Activated CD8-positive, alpha-beta T cell treated with anti-CD3 and anti-CD28 coated beads for 36 hours (primary cell): ENCODE results near the gene PXN. TPM values are rescaled to one million over a fixed set of nuclear protein-coding genes. Genes with fewer than 3 reads are reported as not detected.
"Not testable (repeated sequence)": the region's sequence is repeated elsewhere in the genome, so short reads cannot be mapped to it uniquely, and the experiment has no call there.

Source experiments
- ATAC-seq: fragments of 200-7000 bp; cut with Tn5 transposase; one replicate; pipeline ENCODE4 v1.10.0; 2021; ENCODE audit warnings: mild to moderate bottlenecking, moderate library complexity
- CTCF ChIA-PET: fragments of 350-600 bp; sonication (Branson Sonifier 250); formaldehyde crosslinking; loops from one replicate; lab custom pipeline; 2021; ENCODE audit warnings: antibody characterized with exemption; lab: Charles Lee
- POLR2A ChIA-PET: fragments of 350-600 bp; sonication (Branson Sonifier 250); formaldehyde crosslinking; loops from one replicate; lab custom pipeline; 2021; ENCODE audit warnings: antibody characterized with exemption; lab: Charles Lee
- DNase-seq: peaks from one replicate; pipeline ENCODE4 v3.0.0-alpha.2; 2020
- H3K27ac Mint-ChIP-seq: one replicate; pipeline ENCODE4 v1.8.0; 2021; ENCODE audit warnings: mild to moderate bottlenecking, mixed read lengths
- H3K27me3 Mint-ChIP-seq: one replicate; pipeline ENCODE4 v1.8.0; 2021; ENCODE audit warnings: mixed read lengths
- H3K36me3 Mint-ChIP-seq: one replicate; pipeline ENCODE4 v1.8.0; 2021; ENCODE audit warnings: low read depth, mixed read lengths
- H3K4me1 Mint-ChIP-seq: one replicate; pipeline ENCODE4 v1.8.0; 2021; ENCODE audit warnings: low read depth, mixed read lengths
- H3K4me3 Mint-ChIP-seq: one replicate; pipeline ENCODE4 v1.8.0; 2021; ENCODE audit warnings: mild to moderate bottlenecking, moderate library complexity, mixed read lengths
- H3K9me3 Mint-ChIP-seq: one replicate; pipeline ENCODE4 v1.8.0; 2021; ENCODE audit warnings: mixed read lengths
- intact Hi-C: fragments of 100-400 bp; cut with micrococcal nuclease; formaldehyde crosslinking; loops from one replicate; pipeline ENCODE4 v1.10.0; 2022
- total RNA-seq, 2 experiments: library from RNA; stranded (reverse); gene quantifications; one replicate each; pipeline ENCODE4 v1.2.3, GENCODE V29; 2021
- TF ChIP-seq, protein P1 (sequence below): fragments of 200-600 bp; IDR thresholded peaks from one replicate; pipeline ENCODE4 v1.8.0; 2022; ENCODE audit warnings: antibody characterized with exemption, mild to moderate bottlenecking

PXN gene
- total RNA-seq, 2 experiments from 2014 or later = 40.2 to 45.3 TPM

DNA sequence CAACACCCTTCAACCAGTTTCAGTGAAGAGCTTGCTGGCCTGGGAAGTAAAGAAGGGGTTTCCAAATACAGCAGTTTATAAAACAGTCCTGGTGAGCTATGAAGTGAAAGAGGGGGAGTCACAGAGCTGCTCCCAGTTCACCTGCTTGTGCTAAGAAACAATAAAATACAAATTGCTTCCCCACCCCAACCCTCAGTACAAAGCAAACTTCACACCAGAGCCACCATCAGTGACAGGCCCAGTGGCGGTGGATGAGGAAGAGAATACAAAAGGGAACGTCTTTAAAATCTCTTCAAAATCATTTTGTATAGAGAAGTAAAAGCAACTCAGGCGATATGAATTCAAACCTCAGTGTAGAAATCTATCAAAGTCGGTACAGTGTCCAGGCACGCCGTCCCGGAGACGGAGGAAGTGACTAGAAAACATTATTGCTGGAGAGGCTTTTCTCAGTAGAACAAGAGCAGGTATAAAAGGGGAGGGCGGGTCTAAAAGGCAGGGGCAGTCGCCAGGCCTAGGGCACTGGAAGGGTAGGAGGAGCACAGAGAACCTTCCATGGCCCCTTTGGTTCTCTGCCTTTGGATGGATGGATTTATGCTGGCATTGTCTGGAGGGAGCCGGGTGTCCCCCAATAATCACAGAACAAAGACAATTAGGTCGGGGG lies 54.2 kb downstream of the PXN start:
- POLR2A ChIA-PET = interaction anchor here (0.9 to 4.9 kb wide), 5 partner anchors 11 to 80 kb away, joined by 3 to 44 read pairs (median 4); partner anchors contain the start of genes RNU4-2 and RPLP0
- no peaks in the 10 kb centered on the region for H3K9me3 Mint-ChIP-seq

DNA sequence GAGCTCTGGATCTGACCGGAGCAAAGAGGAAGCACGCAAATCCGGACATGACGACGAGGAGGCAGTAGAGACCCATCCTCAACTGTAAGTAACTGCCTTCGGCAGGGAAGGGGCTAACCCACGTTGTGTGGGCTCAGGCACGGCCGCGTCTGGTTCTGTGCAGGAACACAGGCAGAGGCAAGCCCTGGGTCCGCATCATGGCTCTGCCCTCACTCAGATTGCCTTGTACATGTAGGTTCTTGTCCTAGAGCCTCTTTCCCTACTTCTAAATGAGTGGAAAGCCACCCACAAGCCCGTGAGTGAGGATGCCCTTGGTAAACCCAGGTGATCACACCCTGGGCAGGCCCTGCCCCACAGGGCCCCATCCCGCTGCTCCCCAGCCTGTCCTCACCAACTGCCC lies 55.7 kb downstream of the PXN start:
- POLR2A ChIA-PET = interaction anchor here (4.9 kb wide), 1 partner anchor 10 kb away, joined by 44 read pairs; the partner anchor contains the start of gene RPLP0
- H3K27ac Mint-ChIP-seq = no peak overlapping the region
- TF ChIP-seq, protein P1, sequence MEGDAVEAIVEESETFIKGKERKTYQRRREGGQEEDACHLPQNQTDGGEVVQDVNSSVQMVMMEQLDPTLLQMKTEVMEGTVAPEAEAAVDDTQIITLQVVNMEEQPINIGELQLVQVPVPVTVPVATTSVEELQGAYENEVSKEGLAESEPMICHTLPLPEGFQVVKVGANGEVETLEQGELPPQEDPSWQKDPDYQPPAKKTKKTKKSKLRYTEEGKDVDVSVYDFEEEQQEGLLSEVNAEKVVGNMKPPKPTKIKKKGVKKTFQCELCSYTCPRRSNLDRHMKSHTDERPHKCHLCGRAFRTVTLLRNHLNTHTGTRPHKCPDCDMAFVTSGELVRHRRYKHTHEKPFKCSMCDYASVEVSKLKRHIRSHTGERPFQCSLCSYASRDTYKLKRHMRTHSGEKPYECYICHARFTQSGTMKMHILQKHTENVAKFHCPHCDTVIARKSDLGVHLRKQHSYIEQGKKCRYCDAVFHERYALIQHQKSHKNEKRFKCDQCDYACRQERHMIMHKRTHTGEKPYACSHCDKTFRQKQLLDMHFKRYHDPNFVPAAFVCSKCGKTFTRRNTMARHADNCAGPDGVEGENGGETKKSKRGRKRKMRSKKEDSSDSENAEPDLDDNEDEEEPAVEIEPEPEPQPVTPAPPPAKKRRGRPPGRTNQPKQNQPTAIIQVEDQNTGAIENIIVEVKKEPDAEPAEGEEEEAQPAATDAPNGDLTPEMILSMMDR = no peak
- intact Hi-C loops = no loop called here
- H3K36me3 Mint-ChIP-seq = peaks cover 22% of the 10 kb centered on the region
- ATAC-seq (no peak), DNase-seq (no peak)
- no peaks in the 10 kb centered on the region for H3K27me3 Mint-ChIP-seq
- no peak overlapping the region for H3K4me3 Mint-ChIP-seq
- no peaks in the 10 kb centered on the region for H3K9me3 Mint-ChIP-seq
- H3K4me1 Mint-ChIP-seq = no peaks in the 10 kb centered on the region
- CTCF ChIA-PET = interaction anchor here (1.1 kb wide), 1 partner anchor 92 kb away, joined by 4 read pairs; the partner anchor contains the start of gene SIRT4

More for the DNA sequence above, 54.2 kb downstream of the PXN start:
- ATAC-seq (no peak), DNase-seq (no peak)
- H3K4me3 Mint-ChIP-seq = no peak overlapping the region
- CTCF ChIA-PET = interaction anchor here (1.4 kb wide), 1 partner anchor 10 kb away, joined by 5 read pairs; the partner anchor contains the start of gene RPLP0
- peaks cover 20% of the 10 kb centered on the region for H3K36me3 Mint-ChIP-seq
- intact Hi-C loops = no loop called here
- peak overlapping the region; percentile 73 for H3K27ac Mint-ChIP-seq
- H3K27me3 Mint-ChIP-seq = no peaks in the 10 kb centered on the region
- TF ChIP-seq, protein P1 = no peak
- H3K4me1 Mint-ChIP-seq = no peaks in the 10 kb centered on the region

DNA sequence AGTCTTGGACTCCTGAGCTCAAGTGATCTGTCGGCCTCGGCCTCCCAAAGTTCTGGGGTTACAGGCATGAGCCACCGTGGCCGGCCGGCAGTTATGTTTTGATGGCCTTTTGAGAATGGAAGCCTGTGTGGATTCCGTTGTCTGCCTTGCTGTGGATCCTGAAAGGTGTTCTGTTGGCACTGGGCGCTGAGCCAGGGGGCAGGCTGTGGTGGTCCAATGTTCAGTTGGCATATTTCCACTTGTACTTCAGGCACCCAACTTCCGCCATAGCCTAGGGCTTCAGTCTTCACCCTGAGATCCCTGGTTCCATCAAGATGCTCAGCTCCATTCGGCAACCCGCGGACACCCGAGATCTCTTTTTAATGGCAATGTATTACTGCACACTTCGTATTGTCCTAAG lies 58.3 kb downstream of the PXN start:
- Mint-ChIP-seq H3K27me3 (no peaks in the 10 kb centered on the region), H3K9me3 (no peaks in the 10 kb centered on the region), H3K27ac (no peak overlapping the region), H3K36me3 (peaks cover 20% of the 10 kb centered on the region), H3K4me3 (no peak overlapping the region), H3K4me1 (peaks cover 6% of the 10 kb centered on the region)
- no peak for ATAC-seq
- intact Hi-C loops = no loop called here
- ChIA-PET POLR2A (interaction anchor here (1.0 to 3.0 kb wide), 3 partner anchors 11 to 84 kb away, joined by 4 to 9 read pairs (median 8); partner anchors contain the start of gene RNU4-2), CTCF (interaction anchor here (1.4 kb wide), 1 partner anchor 24 kb away, joined by 3 read pairs; no protein-coding TSS in a partner anchor)
- DNase-seq = no peak
- TF ChIP-seq, protein P1 = no peak

DNA sequence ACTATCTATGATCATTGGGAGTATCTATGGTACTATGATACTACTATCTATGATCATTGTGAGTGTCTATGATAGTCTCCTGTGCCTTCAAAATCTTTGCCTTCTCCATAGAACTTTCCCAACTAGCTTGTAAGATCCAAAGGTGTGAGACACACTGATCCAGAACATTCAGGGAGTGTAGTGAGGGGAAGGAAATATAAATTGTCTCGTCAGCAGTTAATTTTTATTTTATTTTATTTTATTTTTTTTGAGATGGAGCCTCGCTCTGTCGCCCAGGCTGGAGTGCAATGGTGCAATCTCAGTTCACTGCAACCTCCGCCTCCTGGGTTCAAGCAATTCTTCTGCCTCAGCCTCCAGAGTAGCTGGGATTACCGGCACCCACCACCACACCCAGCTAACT lies 58.7 kb downstream of the PXN start:
- DNase-seq, H3K9me3 Mint-ChIP-seq, H3K4me1 Mint-ChIP-seq, H3K27me3 Mint-ChIP-seq, intact Hi-C loops, H3K27ac Mint-ChIP-seq, ATAC-seq, H3K4me3 Mint-ChIP-seq: not testable (repeated sequence)
- ChIA-PET CTCF (interaction anchor here (0.7 to 1.4 kb wide), 2 partner anchors 22 to 25 kb away, joined by 3 read pairs; no protein-coding TSS in a partner anchor), POLR2A (interaction anchor here (1.0 to 3.0 kb wide), 3 partner anchors 11 to 85 kb away, joined by 4 to 9 read pairs (median 8); partner anchors contain the start of gene RNU4-2)
- H3K36me3 Mint-ChIP-seq = peaks cover 20% of the 10 kb centered on the region

DNA sequence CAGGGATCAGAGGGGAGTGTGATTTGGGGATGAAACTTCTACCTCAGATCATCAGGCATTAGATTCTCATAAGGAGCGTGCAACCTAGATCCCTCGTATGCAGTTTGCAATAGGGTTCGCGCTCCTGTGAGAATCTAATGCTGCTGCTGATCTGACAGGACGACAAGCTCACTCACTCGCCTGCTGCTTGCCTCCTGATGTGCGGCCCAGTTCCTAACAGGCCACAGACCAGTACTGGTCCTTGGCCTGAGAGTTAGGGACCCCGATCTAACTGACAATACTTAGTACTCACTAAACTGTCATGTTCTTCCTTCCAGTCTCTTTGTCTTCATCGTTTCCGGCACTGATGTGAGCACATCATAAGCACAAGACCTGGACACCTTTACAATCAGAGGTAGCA lies 59.3 kb downstream of the PXN start:
- Mint-ChIP-seq H3K27me3 (no peaks in the 10 kb centered on the region), H3K9me3 (no peaks in the 10 kb centered on the region), H3K27ac (no peak overlapping the region), H3K36me3 (peaks cover 18% of the 10 kb centered on the region), H3K4me1 (peaks cover 8% of the 10 kb centered on the region), H3K4me3 (no peak overlapping the region)
- no peak for ATAC-seq
- TF ChIP-seq, protein P1 = no peak
- CTCF ChIA-PET = interaction anchor here (0.7 to 1.4 kb wide), 2 partner anchors 22 to 25 kb away, joined by 3 read pairs; no protein-coding TSS in a partner anchor
- no peak for DNase-seq
- intact Hi-C loops = no loop called here
- POLR2A ChIA-PET = interaction anchor here (1.7 to 3.0 kb wide), 2 partner anchors 10 to 85 kb away, joined by 8 to 9 read pairs; partner anchors contain the start of gene RNU4-2
